GM06990 (cell line): ENCODE measurements around the gene MS4A18.

ENCODE experiments used
- DNase-seq: peaks from one replicate; pipeline ENCODE4 v3.0.0-alpha.2; 2011; ENCODE audit not compliant: insufficient read length; ENCODE audit errors: extremely low read depth
- H3K27me3 ChIP-seq: replicated peaks from 2 replicates; pipeline ENCODE4 v1.6.0; 2011; ENCODE audit warnings: low read length; ENCODE audit not compliant: control insufficient read depth, insufficient read depth
- H3K36me3 ChIP-seq: 2 replicates; pipeline ENCODE4 v1.5.1; 2011; ENCODE audit warnings: low read length; ENCODE audit not compliant: control insufficient read depth, insufficient read depth
- H3K4me3 ChIP-seq: replicated peaks from 2 replicates; pipeline ENCODE4 v1.5.1; 2011; ENCODE audit warnings: low read depth, mild to moderate bottlenecking, control low read depth, low read length
- CTCF ChIP-seq: IDR thresholded peaks from 2 replicates; pipeline ENCODE4 v1.5.1; 2011; ENCODE audit warnings: low read length, control low read depth, mild to moderate bottlenecking, inconsistent platforms; ENCODE audit not compliant: insufficient read depth, poor library complexity, severe bottlenecking

Gene MS4A18

GRCh38 chr11:60766547-60766946 lies 42.0 kb downstream of the MS4A18 start:
- no peak for DNase-seq
- Histone ChIP-seq H3K27me3 (no peaks in the 10 kb centered on the region), H3K36me3 (no peaks in the 10 kb centered on the region), H3K4me3 (no peak overlapping the region)
- no peak for TF ChIP-seq CTCF

- Histone ChIP-seq H3K27me3 (no peaks in the 10 kb centered on the region), H3K36me3 (no peaks in the 10 kb centered on the region), H3K4me3 (no peak overlapping the region)
- no peak for TF ChIP-seq CTCF
- no peak for DNase-seq
Measured at GRCh38 chr11:60767388-60767811, 42.9 kb downstream of the MS4A18 start.

- DNase-seq = no peak
- TF ChIP-seq CTCF = no peak
- Histone ChIP-seq H3K4me3 (no peak overlapping the region), H3K36me3 (no peaks in the 10 kb centered on the region), H3K27me3 (no peaks in the 10 kb centered on the region)
Measured at GRCh38 chr11:60768202-60768601, 43.7 kb downstream of the MS4A18 start.

GRCh38 chr11:60769273-60769672 lies 44.8 kb downstream of the MS4A18 start:
- Histone ChIP-seq H3K27me3 (no peaks in the 10 kb centered on the region), H3K4me3 (no peak overlapping the region), H3K36me3 (no peaks in the 10 kb centered on the region)
- TF ChIP-seq CTCF = no peak
- DNase-seq = no peak

- Histone ChIP-seq H3K36me3 (no peaks in the 10 kb centered on the region), H3K4me3 (no peak overlapping the region), H3K27me3 (no peaks in the 10 kb centered on the region)
- no peak for TF ChIP-seq CTCF
- DNase-seq = no peak
Measured at GRCh38 chr11:60769811-60770210, 45.3 kb downstream of the MS4A18 start.

- H3K27me3 ChIP-seq = no peaks in the 10 kb centered on the region
- DNase-seq = no peak
- no peak overlapping the region for H3K4me3 ChIP-seq
- no peak for TF ChIP-seq CTCF
- H3K36me3 ChIP-seq = no peaks in the 10 kb centered on the region
Measured at GRCh38 chr11:60771146-60771545, 46.6 kb downstream of the MS4A18 start.
